Melanocyte of skin (primary cell): ENCODE data around the gene GNA14. TPM values are rescaled to one million over a fixed set of nuclear protein-coding genes. Genes with fewer than 3 reads are reported as not detected.

Experiments used
- small RNA-seq, 2 donors: library from RNA; depleted of rRNA; stranded (forward); fragments of <200 nt; gene quantifications; one replicate each; pipeline ENCODE3, GENCODE V24; 2012
- total RNA-seq, 2 donors: library from RNA; depleted of rRNA; stranded (reverse); fragments of >200 nt; gene quantifications; 2 replicates each; pipeline ENCODE4 v1.2.3, GENCODE V29; 2012

GNA14 gene
- under 1 TPM in 1 of 2 donors, not detected in 1; under 0.01 TPM for total RNA-seq

GRCh38 chr9:77648234-77649108, at the start of gene GNA14:
TSS of gene GNA14 (minus strand) at chr9:77648322. CDS start at chr9:77647793, 529 bp downstream.

Small RNA genes lying within 50 kb of the gene (small RNA-seq; reads per million reads assigned to genes)
- gene RNU6-1303P = 0 reads per million in 2 donors
